Articular chondrocyte of knee joint (primary cell): ENCODE results near the gene PSPN. TPM values are rescaled to one million over a fixed set of nuclear protein-coding genes. Genes with fewer than 3 reads are reported as not detected.

Experiments used
- small RNA-seq: library from RNA; depleted of rRNA; stranded (forward); fragments of <200 nt; gene quantifications from one replicate; pipeline ENCODE3, GENCODE V24; 2012
- total RNA-seq: library from RNA; depleted of rRNA; stranded (reverse); fragments of >200 nt; gene quantifications from 2 replicates; pipeline ENCODE4 v1.2.3, GENCODE V29; 2012

Gene PSPN
- 1.2 and 1.6 TPM in 2 replicates for total RNA-seq

GRCh38 chr19:6375411-6376010, at the start of gene PSPN:
Gene PSPN, minus strand, starts transcription at chr19:6375933. Its CDS starts 84 bp downstream, at chr19:6375849.

GRCh38 chr19:6424195-6424938, 48.6 kb upstream of the PSPN start, which contains the start of gene KHSRP:
Gene KHSRP, minus strand, starts transcription at chr19:6424811. Its CDS starts 110 bp downstream, at chr19:6424701.

GRCh38 chr19:6393074-6393982, 17.6 kb upstream of the PSPN start, which contains the start of gene GTF2F1:
Gene GTF2F1, minus strand, starts transcription at chr19:6393164. Its CDS starts 169 bp downstream, at chr19:6392995.

GRCh38 chr19:6372594-6373095, 3.1 kb downstream of the PSPN start, which contains the start of gene ALKBH7:
Gene ALKBH7, plus strand, starts transcription at chr19:6372794. Its CDS starts 27 bp downstream, at chr19:6372821.

GRCh38 chr19:6333439-6333838, 42.3 kb downstream of the PSPN start, which contains the start of gene ACER1:
Gene ACER1, minus strand, starts transcription at chr19:6333612. Its CDS starts 61 bp downstream, at chr19:6333551.

Small RNA genes lying within 50 kb of the gene (small RNA-seq; reads per million reads assigned to genes)
- gene MIR6790 (not detected), gene MIR6885 (not detected)

Other genes starting within 250 kb of the PSPN start
- gene ACSBG2, start 240.3 kb downstream of the PSPN start, total RNA-seq, result 0.32 and 0.39 TPM in 2 replicates
- gene MLLT1, start 96.0 kb downstream of the PSPN start, total RNA-seq, result 26.4 and 27.6 TPM in 2 replicates
- not detected in 2 replicates for gene ACER1, start 42.3 kb downstream of the PSPN start, total RNA-seq
- gene CLPP, start 14.4 kb downstream of the PSPN start, total RNA-seq, result 38.4 and 43.6 TPM in 2 replicates
- gene ALKBH7, start 3.1 kb downstream of the PSPN start, total RNA-seq, result 43.6 and 49.8 TPM in 2 replicates
- 49.9 and 51.7 TPM in 2 replicates for gene GTF2F1, start 17.2 kb upstream of the PSPN start, total RNA-seq
- gene KHSRP, start 48.9 kb upstream of the PSPN start, total RNA-seq, result 65.1 and 85.7 TPM in 2 replicates
- gene SLC25A41, start 57.8 kb upstream of the PSPN start, total RNA-seq, result 0.11 TPM in 1 of 2 replicates, not detected in the other
- 27.4 and 29.1 TPM in 2 replicates for gene SLC25A23, start 83.9 kb upstream of the PSPN start, total RNA-seq
- 0.32 TPM in 1 of 2 replicates, not detected in the other for gene CRB3, start 88.3 kb upstream of the PSPN start, total RNA-seq
- not detected in 2 replicates for gene DENND1C, start 105.9 kb upstream of the PSPN start, total RNA-seq
- gene TUBB4A, start 126.4 kb upstream of the PSPN start, total RNA-seq, result not detected in 2 replicates
- 2.6 and 5.4 TPM in 2 replicates for gene TNFSF9, start 155.1 kb upstream of the PSPN start, total RNA-seq
- gene CD70, start 215.2 kb upstream of the PSPN start, total RNA-seq, result 4.2 TPM in 1 of 2 replicates, not detected in the other